Left lung (tissue), 10 donors: ENCODE data around the gene EIPR1. TPM values are rescaled to one million over a fixed set of nuclear protein-coding genes. Genes with fewer than 3 reads are reported as not detected.

Source experiments
- ATAC-seq: fragments of 200-7000 bp; cut with Tn5 transposase; one replicate; pipeline ENCODE4 v1.9.1; 2020; ENCODE audit warnings: moderate library complexity
- DNase-seq, 4 donors: peaks; one replicate each; pipeline ENCODE4 v3.0.0-alpha.2; 2013 to 2020
- H3K27ac ChIP-seq, 2 donors: fragments of 200-600 bp; sonication (generic) in 1 of 2; one replicate each; pipeline versions ENCODE4 v1.5.0 to v1.8.0; 2020 to 2021
- H3K27me3 ChIP-seq, 2 donors: fragments of 200-600 bp; sonication (generic) in 1 of 2; one replicate each; pipeline versions ENCODE4 v1.5.0 to v1.8.0; 2020 to 2021
- H3K36me3 ChIP-seq, 2 donors: fragments of 200-600 bp; sonication (generic) in 1 of 2; one replicate each; pipeline versions ENCODE4 v1.5.0 to v1.8.0; 2020 to 2021
- H3K4me1 ChIP-seq, 2 donors: fragments of 200-600 bp; one replicate each; pipeline ENCODE4 v1.8.0; 2021
- H3K4me3 ChIP-seq, 2 donors: fragments of 200-600 bp; sonication (generic) in 1 of 2; one replicate each; pipeline versions ENCODE4 v1.5.0 to v1.8.0; 2020 to 2021; ENCODE audit warnings: mild to moderate bottlenecking in 1 of 2
- H3K9me3 ChIP-seq, 2 donors: fragments of 200-600 bp; sonication (generic) in 1 of 2; one replicate each; pipeline versions ENCODE4 v1.5.0 to v1.8.0; 2020 to 2021
- CTCF ChIP-seq, 2 donors: fragments of 200-600 bp; sonication (generic) in 1 of 2; IDR thresholded peaks; one replicate each; pipeline versions ENCODE4 v1.5.0 to v1.8.0; 2021; ENCODE audit warnings: antibody characterized with exemption in 2 of 2
- intact Hi-C, 2 donors: fragments of 100-400 bp; cut with DNase I; formaldehyde crosslinking; loops; one replicate each; pipeline versions ENCODE4 v1.11.2 to v1.14.2; 2022
- polyA plus RNA-seq, 6 donors: library from polyadenylated mRNA; unstranded; fragments of 120-200 nt; gene quantifications; one replicate each; pipeline ENCODE4 v1.2.1, GENCODE V29; 2013; ENCODE audit not compliant: insufficient read length in 6 of 6
- total RNA-seq, 2 donors: library from RNA; stranded (reverse); fragmentation: NEBNext Ultra II Directional; extraction: Animal tissue kit (Norgen Biotek cat#: 25700); gene quantifications; one replicate each; pipeline ENCODE4 v1.2.1, GENCODE V29; 2021
- donor health status: DM: no; HTN: yes; CAD: no.
- donor health status: DM: no; HTN: no; CAD: no.

The EIPR1 gene
- total and polyA plus RNA-seq, 8 donors, result 18.1 to 24.4 (median 21.0) TPM

DNA sequence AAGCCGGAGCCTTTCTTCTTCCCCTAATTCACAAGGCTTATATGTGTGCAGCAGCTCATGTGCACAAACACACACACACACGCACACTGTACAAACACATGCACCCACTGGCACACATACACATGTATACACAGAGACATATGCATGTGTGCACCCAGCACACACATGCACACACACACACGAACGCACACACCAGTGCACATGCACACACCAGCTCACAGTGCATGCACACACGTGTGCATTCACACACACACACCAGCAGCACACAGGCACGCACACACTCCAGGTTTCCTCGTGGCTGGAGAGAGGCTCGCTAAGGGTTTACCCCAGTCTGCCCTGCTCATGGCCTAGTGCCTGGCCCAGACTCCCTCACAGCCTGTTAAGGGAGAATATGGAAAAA lies 234.0 kb downstream of the EIPR1 start:
- H3K27ac ChIP-seq, result no peak overlapping the region
- ATAC-seq (no peak), DNase-seq (no peak)
- no peaks in the 10 kb centered on the region for H3K9me3 ChIP-seq
- TF ChIP-seq CTCF (IDR thresholded peaks at IDR 0.05), result no peak
- no peaks in the 10 kb centered on the region for H3K27me3 ChIP-seq
- intact Hi-C loops, result no loop called here
- no peaks in the 10 kb centered on the region for H3K4me1 ChIP-seq
- H3K4me3 ChIP-seq, result no peak overlapping the region
- H3K36me3 ChIP-seq, result no peaks in the 10 kb centered on the region

DNA sequence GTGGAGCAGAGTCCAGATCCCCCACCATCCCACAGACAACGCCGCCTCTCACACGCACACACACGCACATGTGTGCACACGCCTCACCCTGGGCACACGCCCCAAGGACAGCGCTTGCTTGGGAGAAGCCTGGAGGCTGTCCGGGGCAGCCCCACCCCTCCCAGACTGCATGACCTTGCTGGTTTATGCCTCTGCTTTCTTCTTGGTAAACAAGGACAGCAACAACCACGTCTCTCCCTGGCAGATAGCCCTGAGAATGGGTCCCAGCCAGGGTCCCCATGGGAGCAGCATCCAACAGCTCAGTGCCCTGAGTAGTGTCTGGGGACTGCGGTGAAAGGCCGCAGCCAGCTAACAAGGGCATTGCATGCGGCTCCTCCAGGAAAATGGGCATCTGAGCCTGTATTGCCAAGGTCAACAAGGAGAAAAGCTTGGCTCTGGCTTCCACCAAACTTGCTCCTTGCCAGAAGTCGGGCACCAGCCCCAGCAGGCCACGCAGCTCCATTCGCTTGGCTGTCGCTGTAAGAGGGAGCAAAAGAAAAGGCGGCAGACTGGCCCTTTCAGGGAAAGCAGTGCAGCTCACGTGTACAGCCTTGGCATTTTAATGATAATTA lies 234.6 kb downstream of the EIPR1 start:
- ATAC-seq (no peak), DNase-seq (no peak)
- Histone ChIP-seq H3K36me3 (no peaks in the 10 kb centered on the region), H3K27me3 (no peaks in the 10 kb centered on the region), H3K9me3 (no peaks in the 10 kb centered on the region), H3K27ac (no peak overlapping the region), H3K4me3 (no peak overlapping the region), H3K4me1 (no peaks in the 10 kb centered on the region)
- TF ChIP-seq CTCF (IDR thresholded peaks at IDR 0.05), result no peak
- intact Hi-C loops, result no loop called here

DNA sequence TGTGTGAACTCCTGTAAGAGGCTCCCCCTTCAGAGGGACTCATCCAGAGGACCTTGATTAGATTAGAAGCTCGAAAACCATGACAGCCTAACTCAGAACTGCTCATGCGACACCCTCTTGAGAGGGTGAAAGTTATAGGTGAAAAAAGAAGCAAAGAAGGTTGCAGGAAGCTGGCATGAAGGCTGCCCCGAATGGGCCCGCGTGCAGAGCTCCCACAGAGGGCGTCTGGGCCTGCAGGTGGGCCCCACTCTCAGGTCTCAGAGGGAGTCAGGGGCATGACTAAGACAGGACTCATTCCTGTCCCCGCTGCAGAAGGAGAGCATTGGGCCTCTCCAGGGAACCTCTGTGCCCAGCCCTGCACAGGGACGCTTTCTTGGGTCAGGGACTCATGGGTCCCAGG lies 235.4 kb downstream of the EIPR1 start:
- H3K27me3 ChIP-seq, result no peaks in the 10 kb centered on the region
- no peaks in the 10 kb centered on the region for H3K4me1 ChIP-seq
- no peak for TF ChIP-seq CTCF (IDR thresholded peaks at IDR 0.05)
- H3K27ac ChIP-seq, result no peak overlapping the region
- H3K36me3 ChIP-seq, result no peaks in the 10 kb centered on the region
- no peak for ATAC-seq
- no peak for DNase-seq
- no peak overlapping the region for H3K4me3 ChIP-seq
- intact Hi-C loops, result no loop called here
- H3K9me3 ChIP-seq, result no peaks in the 10 kb centered on the region

DNA sequence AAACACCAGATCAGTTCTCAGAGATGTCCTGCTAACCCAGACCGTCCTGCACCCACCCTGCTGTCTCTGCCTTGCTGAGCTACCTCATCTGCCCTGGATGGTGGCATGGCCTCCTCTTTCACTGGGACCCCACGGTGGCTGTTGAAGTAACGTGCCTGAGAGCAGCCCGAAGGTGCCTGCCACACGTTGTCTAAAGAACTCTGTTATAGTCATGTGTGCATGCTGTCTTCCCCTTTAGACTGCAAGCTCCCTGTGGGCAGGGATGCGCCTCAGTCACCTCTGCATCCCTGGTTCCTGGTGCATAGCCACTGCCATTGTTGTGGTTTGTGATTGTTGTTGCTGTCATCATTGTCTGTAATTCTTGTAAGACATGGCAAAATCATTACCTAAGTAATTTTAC lies 235.9 kb downstream of the EIPR1 start:
- Histone ChIP-seq H3K27me3 (no peaks in the 10 kb centered on the region), H3K4me1 (no peaks in the 10 kb centered on the region), H3K4me3 (no peak overlapping the region), H3K36me3 (no peaks in the 10 kb centered on the region), H3K27ac (no peak overlapping the region), H3K9me3 (no peaks in the 10 kb centered on the region)
- TF ChIP-seq CTCF (IDR thresholded peaks at IDR 0.05), result no peak
- ATAC-seq, result no peak
- intact Hi-C loops, result no loop called here
- DNase-seq, result no peak

- H3K9me3 ChIP-seq, result peaks cover 0 to 3% of the 10 kb centered on the region in 2 donors
- H3K27ac ChIP-seq, result no peak overlapping the region
- H3K4me3 ChIP-seq, result no peak overlapping the region
- intact Hi-C loops, result no loop called here
- no peaks in the 10 kb centered on the region for H3K4me1 ChIP-seq
- no peak for TF ChIP-seq CTCF (IDR thresholded peaks at IDR 0.05)
- no peaks in the 10 kb centered on the region for H3K36me3 ChIP-seq
- H3K27me3 ChIP-seq, result no peaks in the 10 kb centered on the region
- ATAC-seq (no peak), DNase-seq (no peak)
Observed at GRCh38 chr2:3139906-3140305, 237.7 kb downstream of the EIPR1 start.

Other genes starting within 250 kb of the EIPR1 start
- gene TRAPPC12, start 1.9 kb upstream of the EIPR1 start, total RNA-seq, result 10 to 100 TPM; 83.0 to 99.4 TPM
- gene TRAPPC12, start 1.9 kb upstream of the EIPR1 start, polyA plus RNA-seq, result 100 to 1,000 TPM in 4 of 6 donors, 10 to 100 TPM in 2; 88.7 to 119 (median 106) TPM
- 10 to 100 TPM; 72.0 to 83.8 TPM for gene ADI1, start 141.7 kb upstream of the EIPR1 start, total RNA-seq
- 10 to 100 TPM; 34.8 to 45.1 (median 39.5) TPM for gene ADI1, start 141.7 kb upstream of the EIPR1 start, polyA plus RNA-seq
- 10 to 100 TPM; 16.1 to 22.8 TPM for gene RNASEH1, start 180.5 kb upstream of the EIPR1 start, total RNA-seq
- gene RNASEH1, start 180.5 kb upstream of the EIPR1 start, polyA plus RNA-seq, result 10 to 100 TPM; 17.8 to 21.8 (median 18.8) TPM
- gene RPS7, start 197.4 kb upstream of the EIPR1 start, total RNA-seq, result 1,000 to 10,000 TPM in 1 of 2 donors, 100 to 1,000 TPM in 1; 909 to 1,079 TPM
- 1,000 to 10,000 TPM; 1,866 to 2,291 (median 2,093) TPM for gene RPS7, start 197.4 kb upstream of the EIPR1 start, polyA plus RNA-seq
- gene COLEC11, start 217.3 kb upstream of the EIPR1 start, total RNA-seq, result 1 to 10 TPM in 1 of 2 donors, under 1 TPM in 1; 0.84 to 1.4 TPM
- gene COLEC11, start 217.3 kb upstream of the EIPR1 start, polyA plus RNA-seq, result 1 to 10 TPM; 3.3 to 7.1 (median 4.8) TPM